ENCODE data around the gene CRYGD.

GRCh38 chr2:208142240-208142924 is 18.1 kb upstream of the CRYGD start:
- TF ChIP-seq CTCF (IDR thresholded peaks at IDR 0.05), result no peak
- TF ChIP-seq EZH2 (IDR thresholded peaks at IDR 0.05), result no peak
- TF ChIP-seq EZH2phosphoT487 (IDR thresholded peaks at IDR 0.05), result no peak

All from neural progenitor cell (in vitro differentiated cells).